IPS-NIHi7 (cell line): ENCODE results near the gene TCEAL9.
"Not testable (repeated sequence)": the region's sequence is repeated elsewhere in the genome, so short reads cannot be mapped to it uniquely, and the experiment has no call there.

Experiments used
- DNase-seq: peaks from one replicate; pipeline ENCODE4 v3.0.0; 2012; ENCODE audit warnings: mixed read lengths; ENCODE audit errors: extremely low spot score

The TCEAL9 gene, protein sequence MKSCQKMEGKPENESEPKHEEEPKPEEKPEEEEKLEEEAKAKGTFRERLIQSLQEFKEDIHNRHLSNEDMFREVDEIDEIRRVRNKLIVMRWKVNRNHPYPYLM

DNA sequence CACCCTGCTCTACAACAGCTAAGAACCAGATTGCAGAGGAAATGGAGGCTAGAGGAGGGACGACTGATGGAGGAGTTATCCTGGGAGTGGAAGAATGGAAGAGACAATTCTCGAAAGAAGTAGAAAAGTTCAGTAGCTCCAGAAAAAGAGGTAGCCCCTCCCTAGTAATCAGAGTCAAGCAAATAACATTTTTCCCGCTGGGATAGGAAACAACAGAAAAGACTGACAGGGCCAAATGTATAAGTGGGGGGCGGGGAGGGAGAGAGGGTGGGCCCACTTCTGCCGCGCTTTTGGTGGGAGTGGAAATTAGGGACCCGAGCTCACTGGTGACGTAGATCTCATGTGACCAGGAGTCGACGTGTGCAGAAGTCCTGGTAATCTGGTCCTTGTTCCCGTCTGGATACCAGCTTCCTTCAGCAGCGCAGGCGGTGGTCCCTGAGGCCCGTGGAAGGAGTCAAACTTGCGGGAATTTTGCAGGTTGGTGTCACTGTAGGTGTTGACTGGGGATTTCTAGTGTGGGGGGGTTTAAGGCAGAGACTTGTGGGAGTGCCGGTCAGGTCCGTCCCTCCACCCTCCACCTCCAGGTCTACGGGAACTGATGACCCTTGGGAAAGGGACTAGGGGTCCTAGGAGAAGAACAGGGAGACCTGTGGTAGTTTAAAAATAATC is at the start of gene TCEAL9:
Gene TCEAL9, plus strand, starts transcription at position 377 of the 669 bp plus-strand sequence. CDS start 1,179 bp downstream, outside the sequence.
- peak; percentile 63 for DNase-seq

DNA sequence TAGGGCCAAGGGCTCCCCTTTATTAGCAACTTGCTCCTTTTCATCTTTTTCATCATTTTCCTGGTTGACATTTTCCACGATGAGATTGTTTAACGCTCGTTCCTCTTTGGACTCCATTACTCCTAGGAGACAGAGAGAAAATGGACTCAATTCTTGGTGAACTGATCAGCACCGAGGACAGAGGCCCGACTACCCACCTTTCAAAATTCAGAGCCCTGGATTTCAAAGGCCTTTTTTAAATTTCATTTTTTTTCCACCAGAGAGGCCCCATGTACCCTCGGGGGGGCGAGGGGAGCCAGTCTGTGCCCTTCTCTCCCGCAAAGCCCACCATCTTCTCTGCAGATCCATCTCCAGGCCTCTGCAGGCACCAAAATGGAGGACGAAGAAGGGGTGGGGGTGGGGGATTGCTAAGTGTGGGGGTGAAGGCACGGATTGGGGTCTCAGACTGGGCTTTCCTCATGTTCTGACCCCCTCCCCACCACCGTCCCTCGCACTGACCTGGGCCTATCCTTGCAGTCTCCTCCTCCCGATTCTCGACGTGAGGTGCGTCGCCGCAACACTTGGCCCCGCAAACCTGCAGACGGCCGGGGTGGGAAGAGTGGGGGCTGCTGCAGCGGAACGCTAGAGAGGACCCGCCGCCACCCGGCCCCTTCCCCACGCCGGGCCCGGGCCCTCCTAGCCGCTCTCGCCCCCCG is 46.3 kb upstream of the TCEAL9 start:
- no peak for DNase-seq

DNA sequence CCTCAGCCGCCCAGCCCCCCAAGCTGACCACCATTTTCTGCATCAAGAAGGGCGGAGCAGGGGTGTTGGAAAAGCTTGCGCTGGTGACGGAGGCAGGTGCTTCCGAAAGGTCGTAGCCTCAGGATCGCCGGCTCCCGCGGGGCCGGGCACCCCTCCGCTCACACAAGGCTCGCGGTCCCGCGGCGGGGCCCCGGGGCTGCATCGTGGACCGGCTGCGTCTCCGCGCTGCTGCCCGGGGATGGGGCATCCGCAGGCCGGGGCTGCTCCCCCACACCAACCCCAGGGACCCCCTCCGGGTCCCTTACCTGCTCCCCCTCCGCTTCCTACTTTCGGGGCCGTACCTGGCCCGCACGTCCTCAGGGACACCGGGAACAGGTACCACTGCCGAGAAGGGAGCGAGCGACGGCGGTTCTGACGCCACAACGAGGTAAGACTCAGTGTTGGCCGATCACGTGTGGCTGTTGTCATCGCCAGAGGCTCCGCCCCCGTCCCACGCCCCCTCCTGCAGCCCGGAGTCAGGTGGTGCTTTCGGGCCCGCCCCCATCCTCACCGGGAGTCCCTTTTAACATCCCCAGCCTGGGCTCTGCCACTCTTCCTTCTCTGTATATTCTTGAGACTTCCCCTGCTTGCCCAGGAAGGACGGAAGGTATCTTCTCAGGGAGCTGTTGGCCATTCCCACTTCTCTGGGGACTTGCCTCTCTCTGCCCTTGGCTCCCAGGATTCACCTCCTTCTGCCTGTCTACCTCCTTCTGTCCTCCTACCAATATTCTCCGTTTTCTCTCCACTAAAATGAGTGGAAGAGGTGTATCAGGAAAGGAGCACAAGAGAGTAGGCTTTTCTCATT is 45.5 kb upstream of the TCEAL9 start, which contains the start of gene BEX2:
Gene BEX2, minus strand, starts transcription at position 436 of the 844 bp plus-strand sequence. CDS start 1,014 bp downstream, outside the sequence.
- DNase-seq, result peak; percentile 97

DNA sequence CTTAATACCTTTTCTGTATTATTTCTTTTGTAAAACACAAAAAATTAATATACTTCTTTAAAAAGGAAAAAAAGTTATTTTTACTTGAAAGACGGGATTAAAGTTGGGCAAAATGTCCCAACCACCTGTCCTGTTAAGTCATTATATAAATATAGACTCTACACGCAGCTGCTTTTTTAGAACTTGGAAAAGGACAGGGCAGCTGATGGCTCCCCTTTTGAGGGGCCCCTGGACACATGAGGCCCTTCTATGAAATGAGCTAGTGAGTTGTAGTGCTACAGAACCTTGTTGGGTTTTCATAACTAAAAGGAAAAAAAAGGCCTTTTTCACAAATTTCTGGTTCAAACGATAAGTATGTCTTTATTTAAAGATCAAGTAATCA is 44.9 kb upstream of the TCEAL9 start:
- DNase-seq, result no peak

DNA sequence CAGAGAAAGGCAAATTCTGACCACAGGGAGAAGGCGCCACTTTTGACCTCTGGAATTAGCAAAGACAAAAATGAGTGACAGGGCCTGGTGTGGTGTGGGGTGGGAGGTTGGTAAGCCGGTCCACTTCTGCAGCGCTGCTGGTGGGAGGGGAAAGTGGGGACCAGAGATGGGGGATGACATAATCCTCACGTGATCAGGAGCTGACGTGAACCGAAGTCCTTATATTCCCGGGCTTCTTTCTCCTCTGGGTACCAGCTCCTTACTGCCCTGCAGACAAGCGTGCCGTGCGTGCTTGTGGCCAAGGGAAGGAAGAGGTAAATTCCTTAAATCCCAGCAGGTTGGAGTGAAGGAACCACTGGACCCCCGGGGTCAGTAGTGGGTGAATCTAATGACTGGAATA is 26.3 kb upstream of the TCEAL9 start, which contains the start of gene TCEAL7:
Gene TCEAL7, plus strand, starts transcription at position 249 of the 400 bp plus-strand sequence. CDS start 1,165 bp downstream, outside the sequence.
- DNase-seq, result peak; percentile 43

DNA sequence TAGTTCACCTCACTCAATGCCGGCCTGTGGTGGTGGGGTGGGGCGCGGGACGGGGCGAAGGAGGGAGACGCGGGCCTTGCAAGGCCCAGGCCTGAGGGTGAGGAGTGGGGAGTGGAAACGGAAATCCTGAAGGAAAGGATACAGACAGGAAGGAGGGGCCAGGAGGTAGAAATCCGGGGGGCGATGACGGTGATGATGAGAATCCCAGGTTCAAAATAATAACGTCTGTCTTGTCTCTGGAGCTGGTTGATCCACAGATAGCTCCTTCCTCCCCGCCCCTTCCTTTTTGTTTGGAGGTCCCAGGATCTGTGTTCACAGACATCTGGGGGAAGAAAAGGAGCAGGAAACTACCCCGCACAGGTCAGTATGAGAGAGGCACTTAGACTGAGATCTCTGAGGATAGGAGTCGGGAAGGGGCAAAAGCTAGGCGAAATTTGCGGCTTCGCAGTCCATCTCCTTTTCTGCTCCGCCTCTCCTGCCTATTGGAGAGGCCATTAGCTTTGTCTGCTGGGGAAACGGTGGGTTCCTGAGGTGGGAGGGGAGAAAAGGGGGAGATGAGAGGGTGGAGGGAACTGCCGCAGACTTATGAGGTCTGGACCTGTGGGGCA is 25.5 kb upstream of the TCEAL9 start:
- peak; percentile 67 for DNase-seq

DNA sequence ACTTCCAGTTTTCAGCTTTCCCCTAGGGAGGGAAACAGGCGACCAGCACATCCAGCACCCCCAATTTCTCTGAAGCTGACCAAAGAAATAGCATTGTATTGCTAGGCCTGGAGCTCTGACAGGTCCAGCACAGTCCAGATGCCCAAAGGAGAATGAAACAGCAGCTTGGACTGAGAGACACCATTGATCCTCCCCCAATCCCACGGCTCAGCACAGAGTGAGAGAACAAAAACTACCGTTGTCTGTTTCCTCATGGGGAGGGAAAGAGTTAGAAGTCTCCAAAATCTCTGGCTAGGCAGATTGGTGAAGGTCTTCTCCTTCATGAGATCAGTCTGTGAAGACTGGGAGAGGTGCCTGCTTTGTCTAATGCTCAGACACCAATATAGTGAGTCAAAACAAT is 17.6 kb upstream of the TCEAL9 start:
- DNase-seq, result no peak

DNA sequence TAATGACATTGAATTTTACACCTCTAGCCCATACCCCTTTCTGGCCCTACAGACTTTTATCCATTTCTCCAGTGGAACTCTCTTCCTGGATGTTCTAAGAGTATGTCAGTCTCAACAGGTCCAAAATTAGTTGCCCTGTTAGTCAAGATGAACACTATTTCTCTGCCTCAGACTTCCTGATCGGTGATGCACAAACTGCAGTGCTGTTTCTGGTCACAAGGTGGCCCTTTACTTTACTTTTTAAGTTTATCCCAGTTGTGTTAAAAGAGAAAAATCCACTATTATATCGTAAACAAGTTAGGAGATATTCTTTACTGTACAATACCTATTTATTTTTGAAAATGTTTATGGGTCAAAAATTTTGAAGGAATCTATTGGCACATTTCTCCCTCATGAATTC is 13.2 kb upstream of the TCEAL9 start:
- DNase-seq, result no peak

DNA sequence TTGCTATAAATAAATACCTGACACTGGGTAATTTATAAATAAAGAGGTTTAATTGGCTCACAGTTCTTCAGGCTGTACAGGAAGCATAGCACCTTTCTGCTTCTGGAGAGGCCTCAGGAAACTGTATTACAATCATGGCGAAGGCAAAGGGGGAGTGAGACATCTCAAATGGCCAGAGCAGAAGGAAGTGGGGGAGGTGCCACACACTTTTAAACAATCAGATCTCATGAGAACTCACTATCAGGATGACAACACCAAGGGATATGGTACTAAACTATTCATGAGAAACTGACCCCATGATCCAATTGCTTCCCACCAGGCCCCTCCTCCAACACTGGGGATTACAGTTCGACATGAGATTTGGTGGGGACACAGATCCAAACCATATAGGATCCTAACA is 11.7 kb upstream of the TCEAL9 start:
- no peak for DNase-seq

DNA sequence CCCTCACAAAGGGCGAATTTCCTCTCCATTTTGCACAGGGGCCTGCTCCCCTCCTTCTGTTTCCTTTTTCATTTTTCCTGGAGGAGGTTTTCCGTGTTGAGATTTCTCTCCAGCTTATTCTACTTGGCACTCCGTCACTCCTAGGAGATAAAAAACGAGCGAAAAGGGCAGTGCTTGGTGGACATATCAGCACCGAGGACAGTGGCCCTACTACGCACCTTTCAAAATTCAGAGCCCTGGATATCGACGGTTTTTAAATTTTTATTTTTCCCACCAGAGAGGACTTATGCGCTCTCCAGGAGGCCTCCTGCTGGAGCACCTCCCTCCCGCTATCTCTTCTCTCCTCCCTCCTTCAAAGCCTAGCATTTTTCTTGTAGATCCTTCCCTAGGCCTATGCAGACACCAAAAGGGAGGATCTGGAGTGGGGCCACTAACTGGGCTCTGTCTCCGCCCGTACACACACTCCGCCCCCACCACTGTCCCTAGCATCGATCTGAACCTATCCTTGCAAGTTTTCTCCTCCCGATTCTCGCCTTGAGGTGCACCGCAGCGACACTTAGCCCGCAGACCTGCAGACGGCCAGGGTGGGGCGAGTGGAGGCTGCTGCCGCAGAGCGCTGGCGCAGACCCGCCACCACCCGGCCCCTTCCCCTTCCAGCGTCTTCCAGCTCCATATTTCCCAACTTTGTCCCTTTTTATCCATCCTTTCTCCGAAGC is 8.5 kb upstream of the TCEAL9 start:
- peak; percentile 36 for DNase-seq

DNA sequence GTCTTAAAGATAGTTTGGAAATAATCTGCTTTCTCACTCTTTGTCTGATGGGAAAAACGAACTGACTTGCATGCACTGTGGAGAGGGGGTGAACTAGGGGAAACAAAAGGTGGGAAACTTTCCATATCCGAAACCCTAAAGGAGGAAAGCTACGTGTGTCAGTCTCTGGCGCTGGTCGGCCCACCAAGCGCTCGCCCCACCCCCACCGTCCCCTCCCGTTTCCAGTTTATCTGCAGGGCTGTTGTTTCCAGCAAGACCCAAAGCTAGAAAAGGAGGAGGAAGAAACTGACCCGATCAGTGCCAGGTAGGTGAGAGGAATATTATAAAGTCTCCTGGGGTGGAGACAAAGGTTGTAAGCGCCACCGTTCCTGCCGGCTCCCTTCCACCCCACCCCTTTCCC is 552 bp downstream of the TCEAL9 start:
- DNase-seq, result peak; percentile 30

DNA sequence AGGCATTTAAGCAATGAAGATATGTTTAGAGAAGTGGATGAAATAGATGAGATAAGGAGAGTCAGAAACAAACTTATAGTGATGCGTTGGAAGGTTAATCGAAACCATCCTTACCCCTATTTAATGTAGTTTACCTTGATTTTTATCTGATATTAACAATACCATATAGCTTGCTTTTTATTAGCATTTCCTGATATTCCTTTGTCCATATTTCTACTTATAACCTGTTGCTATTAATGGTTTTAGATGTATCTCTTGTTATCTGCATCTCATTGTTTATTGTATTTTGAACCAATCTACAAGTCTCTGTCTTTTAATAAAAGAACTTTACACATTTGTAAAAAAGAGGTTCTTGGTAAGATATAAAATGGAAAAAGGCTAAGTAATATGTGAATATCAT is 1.6 kb downstream of the TCEAL9 start:
- no peak for DNase-seq

DNA sequence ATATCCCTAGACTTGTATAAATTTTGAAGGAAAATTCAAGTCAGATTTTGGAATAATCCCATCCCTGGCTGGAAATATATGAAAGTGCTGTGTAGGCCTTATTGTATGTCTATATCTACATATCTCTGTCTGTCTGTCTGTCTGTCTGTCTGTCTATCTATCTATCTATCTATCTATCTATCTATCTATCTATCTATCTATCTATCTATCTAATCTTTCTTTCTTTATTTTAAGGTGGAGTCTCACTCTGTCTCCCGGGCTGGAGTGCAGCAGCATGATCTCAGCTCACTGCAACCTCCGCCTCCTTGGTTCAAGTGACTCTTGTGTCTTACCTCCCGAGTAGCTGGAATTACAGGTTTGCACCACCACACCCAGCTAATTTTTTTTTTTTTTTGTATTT is 3.3 kb downstream of the TCEAL9 start:
- DNase-seq, result not testable (repeated sequence)

DNA sequence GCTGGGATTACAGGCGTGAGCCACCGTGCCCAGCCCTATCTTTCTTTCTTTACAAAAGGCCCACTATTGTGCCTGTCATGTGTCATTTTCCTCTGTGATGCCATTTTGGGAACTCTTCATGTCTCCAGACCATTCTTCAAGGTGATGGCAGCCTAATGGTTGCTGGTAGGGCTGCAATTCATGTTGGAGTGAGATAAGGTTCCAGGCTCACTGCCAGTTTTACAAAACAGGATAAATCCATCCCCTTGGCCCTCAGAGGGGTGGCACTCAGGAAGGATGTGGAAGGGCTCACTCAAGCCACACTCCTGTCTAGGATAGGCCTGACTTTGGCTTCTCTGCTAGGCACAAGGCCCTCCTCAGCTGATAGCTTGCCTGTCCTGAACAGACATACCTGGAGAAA is 3.8 kb downstream of the TCEAL9 start:
- DNase-seq, result no peak

DNA sequence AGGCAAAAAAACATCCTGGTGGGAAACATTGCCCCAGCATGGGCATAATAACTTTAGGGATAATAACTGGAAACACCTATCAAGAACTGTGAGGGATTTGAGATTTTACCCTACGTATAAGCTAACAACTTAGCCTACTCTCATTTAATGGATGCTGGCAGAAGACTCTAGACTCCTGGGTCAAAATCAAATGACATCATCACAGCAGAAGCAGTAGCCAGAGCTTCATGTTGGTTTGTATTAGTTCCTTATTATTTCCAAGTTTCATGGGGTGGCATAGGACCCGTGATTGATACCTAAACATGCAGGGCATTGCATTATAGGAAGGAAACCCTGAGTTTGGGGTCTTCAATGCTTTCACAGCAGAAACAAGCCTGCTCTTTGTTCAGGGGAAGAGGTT is 4.6 kb downstream of the TCEAL9 start:
- no peak for DNase-seq

DNA sequence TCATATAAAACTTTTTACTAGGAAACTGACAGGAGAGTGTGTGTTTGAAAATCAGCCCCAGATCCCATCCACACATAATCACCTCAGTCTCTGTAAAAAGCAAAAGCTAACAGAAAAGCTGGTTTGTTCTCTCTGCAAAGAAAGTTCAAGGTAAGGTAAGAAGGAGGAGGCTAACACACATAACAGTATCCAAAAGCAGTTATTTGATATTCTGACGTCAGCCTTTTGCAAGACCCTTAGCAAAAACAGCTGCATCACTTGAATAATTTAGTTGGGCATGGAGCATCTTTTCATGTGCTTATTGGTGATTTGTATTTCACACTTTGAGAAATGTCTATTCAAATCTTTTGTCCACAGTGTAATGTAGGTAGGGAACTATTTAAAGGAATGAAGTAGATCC is 5.5 kb downstream of the TCEAL9 start:
- no peak for DNase-seq

DNA sequence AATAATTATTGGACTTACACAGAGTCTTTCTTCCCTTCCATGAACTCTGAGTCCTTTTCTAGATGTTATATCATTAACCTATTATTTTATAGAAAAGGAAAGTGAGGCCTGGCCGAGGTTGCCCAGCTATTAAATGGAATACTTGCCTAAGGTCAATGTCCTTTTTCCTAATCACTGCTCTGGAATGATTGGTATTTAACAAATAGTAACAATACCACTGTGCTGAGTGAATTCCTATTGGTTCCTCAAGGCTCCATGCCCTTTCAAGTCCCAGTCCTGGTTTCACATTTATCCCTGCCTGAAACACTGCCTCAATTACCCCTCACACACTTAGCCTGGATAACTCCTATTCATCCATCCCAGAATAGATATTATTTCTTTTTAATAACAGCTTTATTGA is 6.2 kb downstream of the TCEAL9 start:
- peak; percentile 80 for DNase-seq

DNA sequence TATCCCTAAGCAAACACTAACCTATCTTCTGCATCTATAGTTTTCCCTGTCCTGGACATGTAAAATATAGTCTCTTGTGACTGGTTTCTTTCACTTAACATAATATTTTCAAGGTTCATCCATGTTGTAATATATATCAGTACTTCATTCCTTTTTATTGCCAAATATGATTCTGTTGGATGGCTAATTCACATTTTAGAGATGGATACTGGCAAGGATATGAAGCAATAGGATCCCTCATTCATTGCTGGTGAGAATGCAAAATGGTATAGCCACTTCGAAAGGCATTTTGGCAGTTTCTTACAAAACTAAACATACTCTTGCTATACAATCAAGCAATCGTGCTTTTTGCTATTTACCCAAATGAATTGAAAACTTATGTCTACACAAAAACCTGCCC is 6.7 kb downstream of the TCEAL9 start:
- DNase-seq, result no peak

DNA sequence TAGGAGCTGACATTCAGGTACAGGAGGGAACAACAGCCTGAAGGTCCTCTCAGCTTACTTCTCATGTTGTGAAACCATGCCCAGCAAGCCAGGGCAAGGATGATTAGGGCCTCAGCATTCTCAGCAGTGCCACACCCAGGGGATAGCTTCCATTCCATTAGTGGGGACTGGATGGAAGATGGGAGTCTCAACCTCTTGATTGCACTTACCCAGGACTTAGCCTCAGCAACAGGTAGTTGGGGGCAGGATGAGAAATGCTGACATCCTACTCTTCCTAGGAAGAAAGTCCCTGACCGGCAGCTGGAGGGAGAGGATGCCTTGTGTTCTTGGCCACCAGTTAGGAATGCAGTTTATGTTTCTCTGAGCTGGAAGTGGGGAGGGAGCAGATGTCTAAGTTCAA is 11.2 kb downstream of the TCEAL9 start:
- DNase-seq, result peak; percentile 16

DNA sequence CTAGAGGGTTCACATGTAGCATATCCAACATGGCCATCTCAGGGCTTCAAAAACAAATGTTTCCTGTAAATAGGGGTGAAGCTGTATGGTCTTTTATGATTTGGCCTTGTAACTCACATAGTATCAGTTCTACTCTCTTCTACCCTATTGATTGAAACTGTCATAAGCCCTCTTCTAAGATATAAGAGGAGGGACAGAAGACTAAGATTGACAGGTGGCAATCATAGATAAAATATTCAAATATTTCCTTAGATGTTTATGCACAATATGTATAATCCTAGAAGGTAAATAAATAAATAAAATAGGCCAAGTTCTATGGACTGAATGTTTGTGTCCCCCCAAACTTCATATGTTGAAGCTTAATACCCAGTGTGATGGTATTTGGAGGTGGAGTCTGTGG is 13.2 kb downstream of the TCEAL9 start:
- DNase-seq, result no peak

DNA sequence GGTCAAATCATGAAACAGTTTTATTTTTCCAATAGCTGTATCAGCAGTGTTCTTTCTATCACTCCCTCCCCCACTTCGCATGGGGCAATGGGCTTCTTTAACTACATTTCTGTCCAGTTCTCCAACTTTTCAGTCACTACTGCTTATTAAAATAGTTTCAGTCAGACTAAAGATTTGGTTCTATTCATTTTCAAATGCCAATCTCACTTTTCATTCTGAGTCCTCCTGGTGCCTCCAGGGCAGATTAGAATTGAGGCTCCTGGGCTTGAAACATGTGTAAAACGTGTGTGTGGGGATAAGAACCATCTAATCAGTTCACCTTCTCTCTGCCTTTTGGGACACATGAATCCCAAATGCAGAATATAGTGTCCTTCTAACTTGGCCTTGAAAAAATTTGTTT is 16.6 kb downstream of the TCEAL9 start:
- no peak for DNase-seq
